ENCODE results near the gene MORN1.

Gene MORN1

GRCh38 chr1:2323451-2323974 is 67.8 kb downstream of the MORN1 start:
- Mint-ChIP-seq H3K36me3 (no peaks in the 10 kb centered on the region), H3K27me3 (peaks cover 52% of the 10 kb centered on the region), H3K9me3 (peaks cover 4% of the 10 kb centered on the region), H3K4me3 (no peak overlapping the region), H3K4me1 (peaks cover 5% of the 10 kb centered on the region), H3K27ac (no peak overlapping the region)
- DNase-seq, result no peak
- CTCF ChIA-PET, result interaction anchor here (1.1 kb wide), 1 partner anchor 58 kb away, joined by 3 read pairs; no protein-coding TSS in a partner anchor

DNA sequence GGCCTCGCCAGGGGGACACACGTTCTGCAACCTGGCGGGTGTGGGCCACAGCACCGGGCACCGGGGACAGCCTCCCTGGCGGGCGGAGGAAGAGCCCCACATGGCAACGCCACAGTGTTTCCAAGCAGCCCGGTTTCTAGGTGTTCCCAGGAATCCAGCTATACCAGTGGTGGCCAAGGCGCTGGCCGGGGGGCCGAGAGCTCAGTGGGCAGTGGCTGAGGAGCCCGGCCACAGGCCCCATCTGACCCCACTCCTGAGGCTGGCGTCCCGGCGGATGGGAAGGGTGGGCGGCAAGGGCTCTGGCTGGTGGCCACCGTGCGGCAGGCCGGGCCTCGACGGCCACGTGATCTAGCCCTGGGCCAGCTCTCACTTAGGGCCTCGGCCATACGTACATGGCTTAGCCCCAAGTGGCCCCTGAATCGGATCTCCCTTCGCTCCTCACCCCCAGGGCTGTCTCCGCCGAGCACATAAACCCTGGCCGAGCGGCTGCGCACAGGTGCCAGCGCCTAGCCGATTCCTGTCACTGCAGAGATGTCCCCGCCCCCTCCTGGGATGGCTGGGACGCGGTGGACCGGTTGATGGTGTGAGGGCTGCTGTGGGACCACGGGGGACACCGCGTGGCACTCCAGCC is 68.7 kb downstream of the MORN1 start:
- peaks cover 47% of the 10 kb centered on the region for H3K27me3 Mint-ChIP-seq
- no peak overlapping the region for H3K27ac Mint-ChIP-seq
- CTCF ChIA-PET, result interaction anchor here (1.1 kb wide), 1 partner anchor 59 kb away, joined by 3 read pairs; no protein-coding TSS in a partner anchor
- H3K4me3 Mint-ChIP-seq, result no peak overlapping the region
- no peak for DNase-seq
- peaks cover 4% of the 10 kb centered on the region for H3K9me3 Mint-ChIP-seq
- H3K4me1 Mint-ChIP-seq, result peaks cover 5% of the 10 kb centered on the region
- H3K36me3 Mint-ChIP-seq, result no peaks in the 10 kb centered on the region

DNA sequence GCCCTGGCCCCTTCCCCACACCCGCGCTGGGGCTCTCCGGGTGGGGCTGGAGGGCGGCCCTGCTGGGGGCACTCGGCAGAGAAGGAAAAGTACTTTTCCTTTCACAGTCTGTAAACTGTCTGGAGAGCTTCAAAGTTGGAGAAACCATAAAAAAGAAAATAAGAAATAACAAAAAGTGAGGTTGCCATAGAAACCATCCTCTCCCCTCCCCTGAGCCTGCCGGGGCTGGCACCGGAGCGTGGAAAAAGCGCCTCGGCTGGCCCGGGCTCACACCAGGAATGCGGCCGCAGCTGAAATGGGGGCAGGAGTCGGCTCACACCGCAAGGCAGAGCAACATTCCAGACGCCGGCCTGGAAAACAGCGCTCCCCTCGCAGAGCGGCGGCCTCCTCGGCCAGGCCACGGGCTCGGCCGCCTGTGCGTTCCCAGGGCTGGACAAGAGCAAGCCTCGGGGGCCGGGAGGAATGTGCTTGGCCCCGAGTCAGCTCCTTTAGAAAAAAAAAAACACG is 69.2 kb downstream of the MORN1 start:
- H3K4me3 Mint-ChIP-seq, result no peak overlapping the region
- H3K27ac Mint-ChIP-seq, result no peak overlapping the region
- no peaks in the 10 kb centered on the region for H3K36me3 Mint-ChIP-seq
- DNase-seq, result no peak
- H3K9me3 Mint-ChIP-seq, result peaks cover 4% of the 10 kb centered on the region
- peaks cover 44% of the 10 kb centered on the region for H3K27me3 Mint-ChIP-seq
- H3K4me1 Mint-ChIP-seq, result peaks cover 6% of the 10 kb centered on the region
- CTCF ChIA-PET, result no interaction called here

- peaks cover 45% of the 10 kb centered on the region for H3K27me3 Mint-ChIP-seq
- no peak overlapping the region for H3K4me3 Mint-ChIP-seq
Observed at GRCh38 chr1:2320760-2321667, 70.3 kb downstream of the MORN1 start.

DNA sequence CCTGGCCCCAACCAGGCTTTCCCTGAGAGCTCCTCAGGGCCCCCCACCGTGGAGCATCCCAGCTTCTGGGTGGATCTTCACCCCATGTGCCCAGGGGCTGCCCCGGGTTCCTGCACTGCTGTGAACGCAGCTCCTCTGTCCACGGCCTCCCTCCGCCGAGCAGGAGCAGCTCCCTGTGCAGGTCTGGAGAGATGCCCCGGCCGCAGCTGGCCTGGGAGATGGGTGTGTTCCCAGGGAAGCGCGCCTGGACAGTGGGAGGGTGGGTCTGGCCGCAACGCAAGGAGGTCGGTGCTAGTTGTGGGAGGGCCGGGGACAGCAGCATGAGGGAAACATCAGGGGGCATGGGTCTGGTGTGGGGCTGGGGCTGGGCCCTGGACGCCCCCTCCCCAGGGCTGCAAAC is 71.3 kb downstream of the MORN1 start:
- no peak overlapping the region for H3K4me3 Mint-ChIP-seq
- CTCF ChIA-PET, result interaction anchor here (1.1 kb wide), 1 partner anchor 125 kb away, joined by 3 read pairs; the partner anchor contains the start of gene FAAP20

More at GRCh38 chr1:2320760-2321667, 70.3 kb downstream of the MORN1 start:
- Mint-ChIP-seq H3K27ac (no peak overlapping the region), H3K4me1 (peaks cover 11% of the 10 kb centered on the region), H3K36me3 (no peaks in the 10 kb centered on the region), H3K9me3 (peaks cover 4% of the 10 kb centered on the region)
- CTCF ChIA-PET, result interaction anchor here (1.1 kb wide), 1 partner anchor 126 kb away, joined by 3 read pairs; the partner anchor contains the start of gene FAAP20
- DNase-seq, result no peak

DNA sequence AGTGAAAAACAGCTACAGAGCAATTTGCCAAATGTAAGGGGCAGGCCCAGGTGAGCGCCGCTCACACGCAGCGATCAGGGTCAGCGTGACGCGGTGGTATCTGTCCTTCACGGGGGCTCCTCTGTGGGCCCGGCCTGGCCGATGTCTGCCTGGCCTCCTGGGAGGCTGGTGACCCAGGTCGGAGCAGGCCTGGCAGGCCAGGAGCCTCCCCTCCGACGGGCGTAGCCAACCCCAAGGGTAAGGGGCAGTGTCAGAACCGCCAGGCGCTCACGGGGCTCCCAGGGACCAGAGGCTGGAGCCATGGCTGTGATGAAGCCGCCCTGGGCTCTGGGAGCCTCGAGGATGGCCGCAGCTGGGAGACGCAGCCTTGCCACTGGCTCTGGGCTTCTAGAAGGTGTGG is 72.1 kb downstream of the MORN1 start:
- peaks cover 38% of the 10 kb centered on the region for H3K27me3 Mint-ChIP-seq
- H3K4me1 Mint-ChIP-seq, result peaks cover 17% of the 10 kb centered on the region
- no peak overlapping the region for H3K4me3 Mint-ChIP-seq
- no peaks in the 10 kb centered on the region for H3K36me3 Mint-ChIP-seq
- CTCF ChIA-PET, result no interaction called here
- H3K27ac Mint-ChIP-seq, result no peak overlapping the region
- no peaks in the 10 kb centered on the region for H3K9me3 Mint-ChIP-seq
- no peak for DNase-seq

More for the DNA sequence above, 71.3 kb downstream of the MORN1 start:
- H3K4me1 Mint-ChIP-seq, result peaks cover 17% of the 10 kb centered on the region
- H3K36me3 Mint-ChIP-seq, result no peaks in the 10 kb centered on the region
- peaks cover 42% of the 10 kb centered on the region for H3K27me3 Mint-ChIP-seq
- H3K27ac Mint-ChIP-seq, result no peak overlapping the region
- no peak for DNase-seq
- peaks cover under 1% of the 10 kb centered on the region for H3K9me3 Mint-ChIP-seq

- DNase-seq, result no peak
- Mint-ChIP-seq H3K36me3 (no peaks in the 10 kb centered on the region), H3K4me3 (no peak overlapping the region), H3K27ac (no peak overlapping the region), H3K4me1 (peaks cover 21% of the 10 kb centered on the region), H3K9me3 (no peaks in the 10 kb centered on the region), H3K27me3 (peaks cover 34% of the 10 kb centered on the region)
- CTCF ChIA-PET, result no interaction called here
Observed at GRCh38 chr1:2318314-2319278, 72.8 kb downstream of the MORN1 start.

DNA sequence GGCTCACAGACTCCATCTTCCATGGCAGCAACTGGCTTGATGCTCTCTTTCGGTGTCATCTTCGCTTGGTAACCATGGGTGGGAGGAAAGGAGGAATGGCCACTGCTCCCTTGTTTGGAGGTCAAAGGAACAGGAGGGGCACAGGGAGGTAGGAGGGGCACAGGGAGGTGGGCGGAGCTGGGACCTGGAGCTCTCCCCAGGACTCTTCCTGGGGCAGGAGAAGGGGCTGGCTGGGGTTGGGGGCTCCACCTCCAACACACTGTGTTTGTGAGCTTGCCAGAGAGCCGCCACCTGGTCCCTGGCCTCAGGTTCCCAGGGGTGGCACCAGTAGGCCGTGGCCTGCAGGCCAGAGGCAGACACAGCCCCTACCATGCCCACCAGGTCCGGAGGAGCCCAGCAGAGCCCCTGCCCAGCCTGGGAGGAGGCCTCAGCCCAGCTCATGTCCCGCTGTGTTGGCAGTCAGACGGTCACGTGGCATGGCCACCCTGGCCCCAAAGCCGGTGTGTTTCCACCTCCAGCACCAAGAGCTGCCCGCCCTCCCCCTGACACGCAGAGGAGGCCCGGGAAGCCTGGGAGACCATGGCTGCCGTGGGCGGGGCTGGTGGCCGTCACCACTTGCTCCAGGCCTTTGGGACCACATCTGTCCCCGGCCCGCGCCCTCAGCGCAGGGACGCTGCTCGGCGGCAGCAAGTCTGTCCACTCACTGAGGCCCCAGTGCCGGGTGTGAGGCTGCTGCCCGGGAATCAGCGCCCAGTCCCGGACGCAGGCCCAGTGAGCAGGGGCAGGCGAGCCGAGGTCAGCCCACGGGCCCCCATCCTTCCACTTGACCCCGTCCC is 73.9 kb downstream of the MORN1 start:
- no peak overlapping the region for H3K27ac Mint-ChIP-seq
- CTCF ChIA-PET, result interaction anchor here (1.3 to 2.6 kb wide), 2 partner anchors 26 to 85 kb away, joined by 3 to 6 read pairs; no protein-coding TSS in a partner anchor
- H3K4me1 Mint-ChIP-seq, result peaks cover 32% of the 10 kb centered on the region
- peaks cover 25% of the 10 kb centered on the region for H3K27me3 Mint-ChIP-seq
- H3K4me3 Mint-ChIP-seq, result no peak overlapping the region
- H3K36me3 Mint-ChIP-seq, result no peaks in the 10 kb centered on the region
- no peaks in the 10 kb centered on the region for H3K9me3 Mint-ChIP-seq
- DNase-seq, result no peak

GRCh38 chr1:2316451-2316961 is 74.8 kb downstream of the MORN1 start:
- CTCF ChIA-PET, result interaction anchor here (0.9 to 2.6 kb wide), 8 partner anchors 15 to 122 kb away, joined by 3 to 8 read pairs (median 4); partner anchors contain the start of gene FAAP20
- no peaks in the 10 kb centered on the region for H3K36me3 Mint-ChIP-seq
- H3K9me3 Mint-ChIP-seq, result no peaks in the 10 kb centered on the region
- H3K27ac Mint-ChIP-seq, result no peak overlapping the region
- peaks cover 37% of the 10 kb centered on the region for H3K4me1 Mint-ChIP-seq
- peaks cover 17% of the 10 kb centered on the region for H3K27me3 Mint-ChIP-seq
- DNase-seq, result no peak
- no peak overlapping the region for H3K4me3 Mint-ChIP-seq

DNA sequence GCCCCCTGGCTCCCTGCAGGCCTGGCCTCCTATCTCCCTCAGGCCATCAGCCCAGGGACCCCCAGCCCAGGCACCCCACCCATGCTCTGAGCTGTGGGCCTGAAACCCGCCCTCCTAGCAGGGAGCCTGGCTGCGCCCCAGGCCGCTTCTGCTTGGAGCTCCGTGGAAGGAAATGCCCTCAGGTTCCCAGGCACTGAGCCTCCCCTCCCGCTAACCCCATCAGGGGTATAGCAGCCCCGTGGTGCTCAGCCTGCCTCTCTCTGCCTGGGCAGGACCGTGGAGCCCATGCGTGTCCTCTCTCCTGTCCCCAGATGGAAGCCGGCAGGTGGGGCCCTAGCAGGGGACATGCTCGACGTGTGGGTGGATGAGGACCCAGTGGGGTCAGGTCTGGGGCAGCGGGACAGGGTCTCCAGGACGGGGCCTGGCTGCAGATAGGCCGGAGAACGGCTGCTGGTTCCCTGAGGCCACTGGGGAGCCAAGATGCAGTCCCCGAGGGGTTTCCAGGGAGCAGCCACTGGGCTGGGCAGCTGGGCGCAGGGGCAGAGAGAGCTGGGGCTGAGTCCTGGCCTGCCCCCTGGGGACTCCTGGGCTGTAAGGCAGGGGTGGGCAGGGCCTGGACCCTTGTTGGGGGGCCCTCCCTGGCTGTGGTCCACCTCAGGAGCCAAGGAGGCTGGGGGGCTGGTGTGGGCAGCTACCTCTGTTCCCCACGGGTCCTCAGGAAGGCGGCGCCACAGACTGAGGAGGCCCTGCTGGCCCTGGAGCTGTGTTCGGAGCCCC is 75.5 kb downstream of the MORN1 start:
- CTCF ChIA-PET, result interaction anchor here (0.7 to 2.6 kb wide), 14 partner anchors 9 to 126 kb away, joined by 3 to 8 read pairs (median 4); partner anchors contain the start of gene FAAP20
- H3K4me3 Mint-ChIP-seq, result peak overlapping the region; percentile 62
- peak overlapping the region; percentile 65 for H3K27ac Mint-ChIP-seq
- no peaks in the 10 kb centered on the region for H3K36me3 Mint-ChIP-seq
- H3K4me1 Mint-ChIP-seq, result peaks cover 37% of the 10 kb centered on the region
- no peaks in the 10 kb centered on the region for H3K9me3 Mint-ChIP-seq
- peaks cover 10% of the 10 kb centered on the region for H3K27me3 Mint-ChIP-seq
- no peak for DNase-seq

GRCh38 chr1:2314803-2315673 is 76.3 kb downstream of the MORN1 start:
- Mint-ChIP-seq H3K27me3 (peaks cover 7% of the 10 kb centered on the region), H3K36me3 (no peaks in the 10 kb centered on the region), H3K9me3 (no peaks in the 10 kb centered on the region), H3K4me3 (peak overlapping the region; percentile 62), H3K27ac (peak overlapping the region; percentile 65), H3K4me1 (peaks cover 37% of the 10 kb centered on the region)
- CTCF ChIA-PET, result interaction anchor here (0.7 to 2.6 kb wide), 13 partner anchors 8 to 125 kb away, joined by 3 to 8 read pairs (median 4); partner anchors contain the start of gene FAAP20
- peak; percentile 69 for DNase-seq

Data from activated naive CD4-positive, alpha-beta T cell treated with anti-CD3 and anti-CD28 coated beads, Interleukin-2, amount 10 ng/mL, durations not matched to agents 7 days and 5 days (primary cell).